Endothelial cell of umbilical vein (primary cell): Measurements from ENCODE around the gene USP47. TPM values are rescaled to one million over a fixed set of nuclear protein-coding genes. Genes with fewer than 3 reads are reported as not detected.

ENCODE experiments used
- BruUV-seq: library from RNA; stranded (reverse); fragments of 400-500 nt; replicated peaks from 2 replicates; lab custom pipeline; 2021; lab: Mats Ljungman, UMichigan
- CTCF ChIA-PET: fragments of 300-600, 350-600 bp; sonication (Branson Sonifier 250); formaldehyde crosslinking; loops from one replicate; lab custom pipeline; 2021; ENCODE audit warnings: antibody characterized with exemption, inconsistent platforms; lab: Charles Lee
- POLR2A ChIA-PET: fragments of 300-600, 350-600 bp; sonication (Branson Sonifier 250); formaldehyde crosslinking; loops from one replicate; lab custom pipeline; 2021; ENCODE audit warnings: antibody characterized with exemption, inconsistent platforms; lab: Charles Lee
- DNase-seq: peaks from one replicate; pipeline ENCODE4 v3.0.0-alpha.2; 2011; ENCODE audit warnings: low read depth, low spot score
- FAIRE-seq: peaks from 2 replicates; lab custom pipeline; 2011; peaks lifted over from hg19 to GRCh38; lab: Jason Lieb, UNC
- H2AFZ ChIP-seq: 2 replicates; pipeline ENCODE4 v1.6.0; 2012; ENCODE audit warnings: low read depth, low read length, control low read depth, inconsistent platforms
- H3K27ac ChIP-seq: 2 replicates; pipeline ENCODE4 v1.5.1; 2011; ENCODE audit warnings: low read depth, mild to moderate bottlenecking, control low read depth, low read length, moderate library complexity; ENCODE audit not compliant: insufficient read depth
- H3K27me3 ChIP-seq, 2 experiments: 2 replicates each; pipeline versions ENCODE4 v1.6.0 to v1.6.1; 2011; ENCODE audit warnings: low read length in 2 of 2, mixed read lengths in 1 of 2; ENCODE audit not compliant: control insufficient read depth in 2 of 2, insufficient read depth in 2 of 2
- H3K36me3 ChIP-seq, 2 experiments: 2 replicates in 1 of 2; 3 replicates in 1 of 2; pipeline ENCODE4 v1.5.1; 2011; ENCODE audit warnings: low read length in 2 of 2, mild to moderate bottlenecking in 1 of 2, moderate library complexity in 1 of 2; ENCODE audit not compliant: control insufficient read depth in 2 of 2, insufficient read depth in 2 of 2; ENCODE audit errors: extremely low read depth in 1 of 2
- H3K4me1 ChIP-seq: 3 replicates; pipeline ENCODE4 v1.5.1; 2011; ENCODE audit warnings: mild to moderate bottlenecking, low read length; ENCODE audit not compliant: control insufficient read depth, insufficient read depth; ENCODE audit errors: extremely low read depth
- H3K4me2 ChIP-seq: 2 replicates; pipeline ENCODE4 v1.6.1; 2011; ENCODE audit warnings: low read length, control low read depth, mixed read lengths; ENCODE audit not compliant: insufficient read depth
- H3K4me3 ChIP-seq, 3 experiments: fragments of 200-600 bp in 1 of 3; sonication (generic), shearing (Covaris generic) in 1 of 3; replicated peaks in 1 of 3; 2 replicates each; pipeline ENCODE4 v1.5.1; 2011 to 2016; ENCODE audit warnings: control low read depth in 3 of 3, low read length in 3 of 3, mild to moderate bottlenecking in 2 of 3, inconsistent platforms in 1 of 3, low read depth in 1 of 3, moderate library complexity in 1 of 3; ENCODE audit not compliant: insufficient read depth in 1 of 3
- H3K79me2 ChIP-seq: 2 replicates; pipeline ENCODE4 v1.6.0; 2012; ENCODE audit warnings: low read length, inconsistent platforms; ENCODE audit not compliant: control insufficient read depth, insufficient read depth
- H3K9ac ChIP-seq: replicated peaks from 2 replicates; pipeline ENCODE3; 2011; ENCODE audit warnings: low read length, control low read depth; ENCODE audit not compliant: insufficient read depth; ENCODE audit errors: extremely low read depth
- H3K9me1 ChIP-seq: replicated peaks from 3 replicates; pipeline ENCODE4 v1.6.0; 2011; ENCODE audit warnings: mild to moderate bottlenecking, low read length; ENCODE audit not compliant: control insufficient read depth, insufficient read depth; ENCODE audit errors: extremely low read depth
- H3K9me3 ChIP-seq: replicated peaks from 2 replicates; pipeline ENCODE4 v1.5.1; 2012; ENCODE audit warnings: low read length, inconsistent platforms; ENCODE audit not compliant: control insufficient read depth, insufficient read depth
- H4K20me1 ChIP-seq: replicated peaks from 2 replicates; pipeline ENCODE3; 2011; ENCODE audit warnings: mild to moderate bottlenecking, low read length; ENCODE audit not compliant: control insufficient read depth, insufficient read depth; ENCODE audit errors: extremely low read depth
- CTCF ChIP-seq, 2 donors: IDR thresholded peaks; 1 replicate in 1 of 2; 2 replicates in 1 of 2; pipeline ENCODE4 v1.5.1; 2011; ENCODE audit warnings: low read length in 2 of 2, mild to moderate bottlenecking in 2 of 2, moderate library complexity in 2 of 2, control low read depth in 1 of 2, inconsistent platforms in 1 of 2, low read depth in 1 of 2; ENCODE audit not compliant: insufficient read depth in 1 of 2; ENCODE audit errors: extremely low read depth in 1 of 2
- EZH2 ChIP-seq: IDR thresholded peaks from 2 replicates; pipeline ENCODE4 v1.6.1; 2012; ENCODE audit warnings: borderline replicate concordance, low read depth, mild to moderate bottlenecking, moderate library complexity, low read length, inconsistent platforms; ENCODE audit not compliant: severe bottlenecking
- FOS ChIP-seq: IDR thresholded peaks from 2 replicates; pipeline ENCODE4 v1.6.1; 2011; ENCODE audit warnings: mild to moderate bottlenecking, low read length, moderate library complexity, borderline replicate concordance; ENCODE audit not compliant: insufficient read depth
- GATA2 ChIP-seq: IDR thresholded peaks from 2 replicates; pipeline ENCODE4 v1.7.0; 2011; ENCODE audit warnings: low read depth, mild to moderate bottlenecking, moderate library complexity, mixed read lengths, low read length; ENCODE audit not compliant: insufficient read length, insufficient read depth
- JUN ChIP-seq: IDR thresholded peaks from 2 replicates; pipeline ENCODE4 v1.6.1; 2011; ENCODE audit warnings: borderline replicate concordance, low read depth; ENCODE audit not compliant: insufficient read length, insufficient read depth
- MAX ChIP-seq: IDR thresholded peaks from 2 replicates; pipeline ENCODE4 v1.6.1; 2011; ENCODE audit not compliant: insufficient read depth, insufficient read length
- MYC ChIP-seq: IDR thresholded peaks from one replicate; pipeline ENCODE4 v1.6.1; 2011; ENCODE audit warnings: mild to moderate bottlenecking, low read depth, low read length
- POLR2A ChIP-seq: IDR thresholded peaks from 2 replicates; pipeline ENCODE4 v1.6.1; 2012; ENCODE audit warnings: low read depth, mild to moderate bottlenecking, control low read depth, low read length
- POLR2AphosphoS5 ChIP-seq: IDR thresholded peaks from 2 replicates; pipeline ENCODE4 v1.6.1; 2012; ENCODE audit warnings: low read depth, mild to moderate bottlenecking, control low read depth, low read length, moderate library complexity; ENCODE audit not compliant: insufficient read depth
- dilution Hi-C: fragments of 300-500 bp; cut with MboI; formaldehyde crosslinking; loops from one replicate; pipeline ENCODE4 v1.15.0; 2019; ENCODE audit warnings: low sequenced_read_pairs; ENCODE audit not compliant: extremely low pct_ligation_motif_present
- intact Hi-C: fragments of 100-400 bp; cut with micrococcal nuclease; formaldehyde crosslinking; loops from one replicate; pipeline ENCODE4 v1.10.0; 2022
- polyA plus RNA-seq, 4 experiments: library from polyadenylated mRNA; depleted of rRNA in 3 of 4; stranded (reverse) in 3 of 4; unstranded in 1 of 4; fragments of >200 nt; gene quantifications; 2 replicates each; pipeline versions ENCODE4 v1.2.1 to v1.2.3, GENCODE V29; 2011 to 2012; ENCODE audit warnings: missing spikeins in 1 of 4
- total RNA-seq: library from RNA; stranded (reverse); gene quantifications from 2 replicates; pipeline ENCODE4 v1.2.3, GENCODE V29; 2021

USP47 gene
- total and polyA plus RNA-seq, 2 donors (not counting 3 experiments of a cell fraction or from before 2014, with no cell fraction given): 7.8 to 38.0 TPM

GRCh38 chr11:11963842-11964773 is 122.3 kb downstream of the USP47 start:
- FAIRE-seq: no peak
- no TSS peak for BruUV-seq

More at GRCh38 chr11:11963842-11964773, 122.3 kb downstream of the USP47 start:
- Histone ChIP-seq H3K9ac (no peak overlapping the region), H3K79me2 (no peaks in the 10 kb centered on the region), H3K27me3 (no peaks in the 10 kb centered on the region), H3K4me2 (no peak overlapping the region), H3K27ac (no peak overlapping the region), H3K36me3 (peaks cover 0 to 21% of the 10 kb centered on the region in 2 experiments), H3K4me1 (peaks cover 11% of the 10 kb centered on the region), H3K9me3 (no peaks in the 10 kb centered on the region), H3K9me1 (no peaks in the 10 kb centered on the region), H3K4me3 (no peak overlapping the region), H2AFZ (no peak overlapping the region), H4K20me1 (no peaks in the 10 kb centered on the region)
- DNase-seq: no peak
- TF ChIP-seq MYC: no peak
- TF ChIP-seq CTCF (IDR thresholded peaks at IDR 0.05; ENCODE audit: extremely low read depth in 1 of 2, insufficient read depth in 1 of 2, low read depth in 1 of 2, low read length in 2 of 2): no peak
- TF ChIP-seq POLR2AphosphoS5: no peak
- TF ChIP-seq MAX: no peak
- TF ChIP-seq GATA2: no peak
- TF ChIP-seq FOS: no peak
- no peak for TF ChIP-seq POLR2A
- TF ChIP-seq JUN: no peak
- TF ChIP-seq EZH2: no peak
- CTCF ChIA-PET: interaction anchor here (1.0 to 2.6 kb wide), 3 partner anchors 13 to 33 kb away, joined by 3 to 7 read pairs (median 4); no protein-coding TSS in a partner anchor
- dilution Hi-C loops: no loop called here
- POLR2A ChIA-PET: no interaction called here
- intact Hi-C loops: no loop called here
